IMR-90 (cell line): Measurements from ENCODE around the gene APOL3. TPM values are rescaled to one million over a fixed set of nuclear protein-coding genes. Genes with fewer than 3 reads are reported as not detected.

ENCODE experiments used
- ATAC-seq: fragments of 200-7000 bp; cut with Tn5 transposase; 2 replicates; pipeline ENCODE4 v1.9.1; 2020; ENCODE audit warnings: low read depth, mild to moderate bottlenecking, moderate library complexity
- BruUV-seq: library from RNA; stranded (reverse); fragments of 400-500 nt; replicated peaks from 2 replicates; lab custom pipeline; 2021; lab: Mats Ljungman, UMichigan
- CTCF ChIA-PET: fragments of 300-600 bp; formaldehyde crosslinking; extraction: SDS; loops from one replicate; lab custom pipeline; 2021; ENCODE audit warnings: antibody characterized with exemption; lab: Yijun Ruan, JAX
- POLR2A ChIA-PET: fragments of 300-600 bp; sonication (Branson Sonifier 250); formaldehyde crosslinking; loops from one replicate; lab custom pipeline; 2022; ENCODE audit warnings: antibody characterized with exemption; ENCODE audit not compliant: unreplicated experiment; lab: Charles Lee
- DNase-seq: peaks from one replicate; pipeline ENCODE4 v3.0.0; 2013
- H2AFZ ChIP-seq: replicated peaks from 2 replicates; pipeline ENCODE3; 2013; ENCODE audit warnings: low read length, mild to moderate bottlenecking; ENCODE audit not compliant: poor library complexity
- H2AK5ac ChIP-seq: 2 replicates; pipeline ENCODE4 v1.6.1; 2013; ENCODE audit warnings: low read depth, low read length, inconsistent platforms
- H2AK9ac ChIP-seq: replicated peaks from 2 replicates; pipeline ENCODE3; 2013; ENCODE audit warnings: mild to moderate bottlenecking, low read depth, low read length, moderate library complexity; ENCODE audit not compliant: poor library complexity
- H2BK120ac ChIP-seq: 2 replicates; pipeline ENCODE4 v1.6.1; 2013; ENCODE audit warnings: low read depth, low read length, inconsistent platforms
- H2BK15ac ChIP-seq: 3 replicates; pipeline ENCODE4 v1.6.1; 2013; ENCODE audit warnings: low read depth, low read length, inconsistent platforms
- H2BK20ac ChIP-seq: 2 replicates; pipeline ENCODE4 v1.6.1; 2013; ENCODE audit warnings: low read depth, mild to moderate bottlenecking, inconsistent platforms, low read length, moderate library complexity
- H2BK5ac ChIP-seq: 2 replicates; pipeline ENCODE4 v1.6.1; 2013; ENCODE audit warnings: mild to moderate bottlenecking, low read depth, low read length, inconsistent platforms; ENCODE audit not compliant: poor library complexity, severe bottlenecking
- H3K14ac ChIP-seq: replicated peaks from 2 replicates; pipeline ENCODE4 v1.6.1; 2013; ENCODE audit warnings: low read depth, low read length, inconsistent platforms
- H3K18ac ChIP-seq: 2 replicates; pipeline ENCODE4 v1.6.1; 2013; ENCODE audit warnings: low read depth, low read length, control low read depth
- H3K23ac ChIP-seq: 2 replicates; pipeline ENCODE4 v1.6.1; 2013; ENCODE audit warnings: low read depth, low read length, inconsistent platforms
- H3K27ac ChIP-seq: 2 replicates; pipeline ENCODE4 v1.5.1; 2013; ENCODE audit warnings: mild to moderate bottlenecking, control low read depth, low read length; ENCODE audit not compliant: insufficient read depth
- H3K27me3 ChIP-seq: 2 replicates; pipeline ENCODE4 v1.6.1; 2013; ENCODE audit warnings: low read length; ENCODE audit not compliant: control insufficient read depth, insufficient read depth
- H3K36me3 ChIP-seq: 2 replicates; pipeline ENCODE4 v1.6.1; 2013; ENCODE audit warnings: low read length, mixed read lengths; ENCODE audit not compliant: control insufficient read depth, insufficient read depth
- H3K4ac ChIP-seq: 2 replicates; pipeline ENCODE4 v1.6.1; 2013; ENCODE audit warnings: low read depth, low read length, inconsistent platforms
- H3K4me1 ChIP-seq: 2 replicates; pipeline ENCODE4 v1.6.1; 2013; ENCODE audit warnings: low read length, mixed read lengths; ENCODE audit not compliant: control insufficient read depth, insufficient read depth
- H3K4me2 ChIP-seq: 2 replicates; pipeline ENCODE4 v1.6.1; 2013; ENCODE audit warnings: low read depth, mild to moderate bottlenecking, control low read depth, low read length, moderate library complexity
- H3K4me3 ChIP-seq: 2 replicates; pipeline ENCODE4 v1.5.1; 2013; ENCODE audit warnings: low read depth, mild to moderate bottlenecking, control low read depth, low read length, moderate library complexity; ENCODE audit not compliant: insufficient read depth
- H3K56ac ChIP-seq: 2 replicates; pipeline ENCODE4 v1.6.1; 2013; ENCODE audit warnings: low read length, inconsistent platforms; ENCODE audit not compliant: insufficient read depth; ENCODE audit errors: extremely low read depth
- H3K79me1 ChIP-seq, 2 experiments: 2 replicates each; pipeline ENCODE4 v1.6.1; 2013; ENCODE audit warnings: low read length in 2 of 2, inconsistent platforms in 1 of 2, low read depth in 1 of 2
- H3K9ac ChIP-seq: 2 replicates; pipeline ENCODE4 v1.6.1; 2013; ENCODE audit warnings: low read depth, low read length, control low read depth
- H3K9me1 ChIP-seq: 2 replicates; pipeline ENCODE4 v1.6.1; 2013; ENCODE audit warnings: low read length, inconsistent platforms; ENCODE audit not compliant: insufficient read depth
- H3K9me3 ChIP-seq: 2 replicates; pipeline ENCODE4 v1.6.1; 2013; ENCODE audit warnings: low read length; ENCODE audit not compliant: control insufficient read depth, insufficient read depth
- H4K20me1 ChIP-seq: 2 replicates; pipeline ENCODE4 v1.6.1; 2013; ENCODE audit warnings: low read length, inconsistent platforms; ENCODE audit not compliant: insufficient read depth
- H4K5ac ChIP-seq: 2 replicates; pipeline ENCODE4 v1.6.1; 2013; ENCODE audit warnings: mild to moderate bottlenecking, low read depth, low read length, control low read depth
- H4K8ac ChIP-seq, 2 experiments: 2 replicates each; pipeline ENCODE4 v1.6.1; 2013; ENCODE audit warnings: low read depth in 2 of 2, low read length in 2 of 2, control low read depth in 1 of 2, inconsistent platforms in 1 of 2
- H4K91ac ChIP-seq: 2 replicates; pipeline ENCODE4 v1.6.1; 2013; ENCODE audit warnings: low read depth, low read length, inconsistent platforms; ENCODE audit not compliant: insufficient read depth
- CEBPB ChIP-seq: IDR thresholded peaks from 2 replicates; pipeline ENCODE4 v1.6.1; 2012; ENCODE audit warnings: low read depth, low read length, improper control_type of control experiment
- FOS ChIP-seq: fragments of 150-350 bp; IDR thresholded peaks from 2 replicates; pipeline ENCODE4 v1.6.1; 2016; ENCODE audit warnings: low read depth, low read length
- MAFK ChIP-seq: IDR thresholded peaks from 2 replicates; pipeline ENCODE4 v1.6.1; 2012; ENCODE audit warnings: low read depth, low read length, improper control_type of control experiment
- MAZ ChIP-seq: IDR thresholded peaks from 2 replicates; pipeline ENCODE4 v1.6.1; 2012; ENCODE audit warnings: low read depth, mild to moderate bottlenecking, low read length, improper control_type of control experiment, moderate library complexity, borderline replicate concordance
- MXI1 ChIP-seq: IDR thresholded peaks from 2 replicates; pipeline ENCODE4 v1.6.1; 2012; ENCODE audit warnings: low read depth, mild to moderate bottlenecking, low read length, moderate library complexity, borderline replicate concordance
- NFE2L2 ChIP-seq: fragments of 150-350 bp; IDR thresholded peaks from 2 replicates; pipeline ENCODE4 v1.6.1; 2016; ENCODE audit warnings: low read depth, mild to moderate bottlenecking, low read length
- POLR2A ChIP-seq: IDR thresholded peaks from 2 replicates; pipeline ENCODE4 v1.6.1; 2012; ENCODE audit warnings: mild to moderate bottlenecking, low read depth, low read length
- RCOR1 ChIP-seq: IDR thresholded peaks from 2 replicates; pipeline ENCODE4 v1.6.1; 2012; ENCODE audit warnings: mild to moderate bottlenecking, low read length, improper control_type of control experiment; ENCODE audit not compliant: insufficient replicate concordance
- SMC3 ChIP-seq: fragments of 150-350 bp; IDR thresholded peaks from 2 replicates; pipeline ENCODE4 v1.6.1; 2016; ENCODE audit warnings: low read depth, mild to moderate bottlenecking, antibody characterized with exemption, low read length, moderate library complexity
- WGBS, 2 experiments: methylation state at CpG; one replicate each; pipeline versions ENCODE4 v1.1.5 to v1.1.7; 2013; ENCODE audit warnings: missing lambda C conversion rate in 2 of 2; ENCODE audit not compliant: insufficient read length in 1 of 2; ENCODE audit errors: extremely low coverage in 2 of 2; 5-methylcytosine and 5-hydroxymethylcytosine counted together
- dilution Hi-C: fragments of 300-500 bp; cut with HindIII; formaldehyde crosslinking; loops from one replicate; pipeline ENCODE4 v1.14.3; 2018; ENCODE audit warnings: low sequenced_read_pairs; ENCODE audit not compliant: unreplicated experiment
- in situ Hi-C: fragments of 300-500 bp; cut with MboI; formaldehyde crosslinking; loops from 3 replicates; pipeline ENCODE4 v1.14.3; 2019; ENCODE audit warnings: low sequenced_read_pairs, inconsistent platforms, mixed read lengths
- intact Hi-C: fragments of 100-400 bp; cut with micrococcal nuclease; formaldehyde crosslinking; loops from 2 replicates; pipeline ENCODE4 v1.10.0; 2022
- polyA plus RNA-seq, 3 experiments: library from polyadenylated mRNA; depleted of rRNA; stranded (reverse); fragments of >200 nt; gene quantifications; 2 replicates each; pipeline ENCODE4 v1.2.3, GENCODE V29; 2012; ENCODE audit warnings: low replicate concordance in 1 of 3
- total RNA-seq: library from RNA; depleted of rRNA; stranded (reverse); fragments of >200 nt; gene quantifications from 2 replicates; pipeline ENCODE4 v1.2.3, GENCODE V29; 2012

APOL3 gene
- total and polyA plus RNA-seq, 2 of the 4 experiments (the other 2 are of a cell fraction) = 1.4 to 2.3 TPM

- H2AFZ ChIP-seq = no peak overlapping the region
- dilution Hi-C loops (no loop called here), intact Hi-C loops (loop anchor here (2.0 kb wide), 1 partner anchor 82 kb away; no protein-coding TSS in a partner anchor), in situ Hi-C loops (loop anchor here (10.0 kb wide), 1 partner anchor 290 kb away; the partner anchor contains the start of gene TXN2)
- H3K4ac ChIP-seq = no peak overlapping the region
- H3K14ac ChIP-seq = no peak overlapping the region
- no peak overlapping the region for H3K9ac ChIP-seq
- BruUV-seq = no TSS peak
- H2AK9ac ChIP-seq = no peak overlapping the region
- no peaks in the 10 kb centered on the region for H3K9me3 ChIP-seq
- H3K4me1 ChIP-seq = peaks cover 11% of the 10 kb centered on the region
- no peak overlapping the region for H3K56ac ChIP-seq
- H3K9me1 ChIP-seq = peaks cover 12% of the 10 kb centered on the region
- ChIA-PET POLR2A (no interaction called here), CTCF (interaction anchor here (1.1 kb wide), 1 partner anchor 31 kb away, joined by 3 read pairs; no protein-coding TSS in a partner anchor)
- no peak overlapping the region for H2BK20ac ChIP-seq
- TF ChIP-seq RCOR1 = no peak
- no peak for TF ChIP-seq POLR2A
- TF ChIP-seq MAFK = no peak
- no peak for TF ChIP-seq MXI1
- TF ChIP-seq CEBPB = no peak
- TF ChIP-seq SMC3 = no peak
- no peak for TF ChIP-seq MAZ
- no peak for TF ChIP-seq NFE2L2
- TF ChIP-seq FOS = no peak
- ATAC-seq = no peak
- H3K4me2 ChIP-seq = no peak overlapping the region
- 75% methylated on average over 1 of the region's 2 CpGs; no CpG with 5 or more reads in 1 of the 2 experiments for WGBS, 2 experiments
- H3K79me1 ChIP-seq = peaks cover 0 to 8% of the 10 kb centered on the region in 2 experiments; a peak in 1 of 4 replicates
- H2BK15ac ChIP-seq = no peak overlapping the region
- no peak overlapping the region for H2BK5ac ChIP-seq
- no peak overlapping the region for H3K27ac ChIP-seq
- H2AK5ac ChIP-seq = no peak overlapping the region
- H4K5ac ChIP-seq = no peak overlapping the region
- no peak overlapping the region for H3K4me3 ChIP-seq
- H3K36me3 ChIP-seq = no peaks in the 10 kb centered on the region
- H3K18ac ChIP-seq = no peak overlapping the region
- H3K27me3 ChIP-seq = peaks cover 3% of the 10 kb centered on the region; the same call in 1 of the 2 replicates
- no peak overlapping the region for H3K23ac ChIP-seq
- no peak overlapping the region for H4K91ac ChIP-seq
- no peak overlapping the region for H4K8ac ChIP-seq
- no peaks in the 10 kb centered on the region for H4K20me1 ChIP-seq
- no peak overlapping the region for H2BK120ac ChIP-seq
- no peak for DNase-seq
Observed at GRCh38 chr22:36194385-36194784, 33.8 kb upstream of the APOL3 start.
